IMR-90 (cell line): ENCODE results near the gene USPL1. TPM values are rescaled to one million over a fixed set of nuclear protein-coding genes. Genes with fewer than 3 reads are reported as not detected.

Experiments used
- ATAC-seq: fragments of 200-7000 bp; cut with Tn5 transposase; 2 replicates; pipeline ENCODE4 v1.9.1; 2020; ENCODE audit warnings: low read depth, mild to moderate bottlenecking, moderate library complexity
- BruUV-seq: library from RNA; stranded (reverse); fragments of 400-500 nt; replicated peaks from 2 replicates; lab custom pipeline; 2021; lab: Mats Ljungman, UMichigan
- CTCF ChIA-PET: fragments of 300-600 bp; formaldehyde crosslinking; extraction: SDS; loops from one replicate; lab custom pipeline; 2021; ENCODE audit warnings: antibody characterized with exemption; lab: Yijun Ruan, JAX
- POLR2A ChIA-PET: fragments of 300-600 bp; sonication (Branson Sonifier 250); formaldehyde crosslinking; loops from one replicate; lab custom pipeline; 2022; ENCODE audit warnings: antibody characterized with exemption; ENCODE audit not compliant: unreplicated experiment; lab: Charles Lee
- DNase-seq: peaks from one replicate; pipeline ENCODE4 v3.0.0; 2013
- H2AFZ ChIP-seq: replicated peaks from 2 replicates; pipeline ENCODE3; 2013; ENCODE audit warnings: low read length, mild to moderate bottlenecking; ENCODE audit not compliant: poor library complexity
- H2AK5ac ChIP-seq: 2 replicates; pipeline ENCODE4 v1.6.1; 2013; ENCODE audit warnings: low read depth, low read length, inconsistent platforms
- H2AK9ac ChIP-seq: replicated peaks from 2 replicates; pipeline ENCODE3; 2013; ENCODE audit warnings: mild to moderate bottlenecking, low read depth, low read length, moderate library complexity; ENCODE audit not compliant: poor library complexity
- H2BK120ac ChIP-seq: 2 replicates; pipeline ENCODE4 v1.6.1; 2013; ENCODE audit warnings: low read depth, low read length, inconsistent platforms
- H2BK15ac ChIP-seq: 3 replicates; pipeline ENCODE4 v1.6.1; 2013; ENCODE audit warnings: low read depth, low read length, inconsistent platforms
- H2BK20ac ChIP-seq: 2 replicates; pipeline ENCODE4 v1.6.1; 2013; ENCODE audit warnings: low read depth, mild to moderate bottlenecking, inconsistent platforms, low read length, moderate library complexity
- H2BK5ac ChIP-seq: 2 replicates; pipeline ENCODE4 v1.6.1; 2013; ENCODE audit warnings: mild to moderate bottlenecking, low read depth, low read length, inconsistent platforms; ENCODE audit not compliant: poor library complexity, severe bottlenecking
- H3K14ac ChIP-seq: replicated peaks from 2 replicates; pipeline ENCODE4 v1.6.1; 2013; ENCODE audit warnings: low read depth, low read length, inconsistent platforms
- H3K18ac ChIP-seq: 2 replicates; pipeline ENCODE4 v1.6.1; 2013; ENCODE audit warnings: low read depth, low read length, control low read depth
- H3K23ac ChIP-seq: 2 replicates; pipeline ENCODE4 v1.6.1; 2013; ENCODE audit warnings: low read depth, low read length, inconsistent platforms
- H3K27ac ChIP-seq: 2 replicates; pipeline ENCODE4 v1.5.1; 2013; ENCODE audit warnings: mild to moderate bottlenecking, control low read depth, low read length; ENCODE audit not compliant: insufficient read depth
- H3K27me3 ChIP-seq: 2 replicates; pipeline ENCODE4 v1.6.1; 2013; ENCODE audit warnings: low read length; ENCODE audit not compliant: control insufficient read depth, insufficient read depth
- H3K36me3 ChIP-seq: 2 replicates; pipeline ENCODE4 v1.6.1; 2013; ENCODE audit warnings: low read length, mixed read lengths; ENCODE audit not compliant: control insufficient read depth, insufficient read depth
- H3K4ac ChIP-seq: 2 replicates; pipeline ENCODE4 v1.6.1; 2013; ENCODE audit warnings: low read depth, low read length, inconsistent platforms
- H3K4me1 ChIP-seq: 2 replicates; pipeline ENCODE4 v1.6.1; 2013; ENCODE audit warnings: low read length, mixed read lengths; ENCODE audit not compliant: control insufficient read depth, insufficient read depth
- H3K4me2 ChIP-seq: 2 replicates; pipeline ENCODE4 v1.6.1; 2013; ENCODE audit warnings: low read depth, mild to moderate bottlenecking, control low read depth, low read length, moderate library complexity
- H3K4me3 ChIP-seq: 2 replicates; pipeline ENCODE4 v1.5.1; 2013; ENCODE audit warnings: low read depth, mild to moderate bottlenecking, control low read depth, low read length, moderate library complexity; ENCODE audit not compliant: insufficient read depth
- H3K56ac ChIP-seq: 2 replicates; pipeline ENCODE4 v1.6.1; 2013; ENCODE audit warnings: low read length, inconsistent platforms; ENCODE audit not compliant: insufficient read depth; ENCODE audit errors: extremely low read depth
- H3K79me1 ChIP-seq, 2 experiments: 2 replicates each; pipeline ENCODE4 v1.6.1; 2013; ENCODE audit warnings: low read length in 2 of 2, inconsistent platforms in 1 of 2, low read depth in 1 of 2
- H3K9ac ChIP-seq: 2 replicates; pipeline ENCODE4 v1.6.1; 2013; ENCODE audit warnings: low read depth, low read length, control low read depth
- H3K9me1 ChIP-seq: 2 replicates; pipeline ENCODE4 v1.6.1; 2013; ENCODE audit warnings: low read length, inconsistent platforms; ENCODE audit not compliant: insufficient read depth
- H3K9me3 ChIP-seq: 2 replicates; pipeline ENCODE4 v1.6.1; 2013; ENCODE audit warnings: low read length; ENCODE audit not compliant: control insufficient read depth, insufficient read depth
- H4K20me1 ChIP-seq: 2 replicates; pipeline ENCODE4 v1.6.1; 2013; ENCODE audit warnings: low read length, inconsistent platforms; ENCODE audit not compliant: insufficient read depth
- H4K5ac ChIP-seq: 2 replicates; pipeline ENCODE4 v1.6.1; 2013; ENCODE audit warnings: mild to moderate bottlenecking, low read depth, low read length, control low read depth
- H4K8ac ChIP-seq, 2 experiments: 2 replicates each; pipeline ENCODE4 v1.6.1; 2013; ENCODE audit warnings: low read depth in 2 of 2, low read length in 2 of 2, control low read depth in 1 of 2, inconsistent platforms in 1 of 2
- H4K91ac ChIP-seq: 2 replicates; pipeline ENCODE4 v1.6.1; 2013; ENCODE audit warnings: low read depth, low read length, inconsistent platforms; ENCODE audit not compliant: insufficient read depth
- BHLHE40 ChIP-seq: fragments of 150-350 bp; IDR thresholded peaks from 2 replicates; pipeline ENCODE4 v1.6.1; 2016; ENCODE audit warnings: mild to moderate bottlenecking, low read depth, low read length
- CEBPB ChIP-seq: IDR thresholded peaks from 2 replicates; pipeline ENCODE4 v1.6.1; 2012; ENCODE audit warnings: low read depth, low read length, improper control_type of control experiment
- CHD1 ChIP-seq: IDR thresholded peaks from 2 replicates; pipeline ENCODE4 v1.6.1; 2012; ENCODE audit warnings: low read depth, low read length, improper control_type of control experiment
- FOS ChIP-seq: fragments of 150-350 bp; IDR thresholded peaks from 2 replicates; pipeline ENCODE4 v1.6.1; 2016; ENCODE audit warnings: low read depth, low read length
- MAFK ChIP-seq: IDR thresholded peaks from 2 replicates; pipeline ENCODE4 v1.6.1; 2012; ENCODE audit warnings: low read depth, low read length, improper control_type of control experiment
- MAZ ChIP-seq: IDR thresholded peaks from 2 replicates; pipeline ENCODE4 v1.6.1; 2012; ENCODE audit warnings: low read depth, mild to moderate bottlenecking, low read length, improper control_type of control experiment, moderate library complexity, borderline replicate concordance
- MXI1 ChIP-seq: IDR thresholded peaks from 2 replicates; pipeline ENCODE4 v1.6.1; 2012; ENCODE audit warnings: low read depth, mild to moderate bottlenecking, low read length, moderate library complexity, borderline replicate concordance
- NFE2L2 ChIP-seq: fragments of 150-350 bp; IDR thresholded peaks from 2 replicates; pipeline ENCODE4 v1.6.1; 2016; ENCODE audit warnings: low read depth, mild to moderate bottlenecking, low read length
- POLR2A ChIP-seq: IDR thresholded peaks from 2 replicates; pipeline ENCODE4 v1.6.1; 2012; ENCODE audit warnings: mild to moderate bottlenecking, low read depth, low read length
- RAD21 ChIP-seq: IDR thresholded peaks from 2 replicates; pipeline ENCODE4 v1.6.1; 2012; ENCODE audit warnings: low read length, improper control_type of control experiment
- RFX5 ChIP-seq: IDR thresholded peaks from 2 replicates; pipeline ENCODE4 v1.8.0; 2012; ENCODE audit warnings: low read depth, mild to moderate bottlenecking, low read length, moderate library complexity
- SMC3 ChIP-seq: fragments of 150-350 bp; IDR thresholded peaks from 2 replicates; pipeline ENCODE4 v1.6.1; 2016; ENCODE audit warnings: low read depth, mild to moderate bottlenecking, antibody characterized with exemption, low read length, moderate library complexity
- WGBS, 2 experiments: methylation state at CpG; one replicate each; pipeline versions ENCODE4 v1.1.5 to v1.1.7; 2013; ENCODE audit warnings: missing lambda C conversion rate in 2 of 2; ENCODE audit not compliant: insufficient read length in 1 of 2; ENCODE audit errors: extremely low coverage in 2 of 2; 5-methylcytosine and 5-hydroxymethylcytosine counted together
- dilution Hi-C: fragments of 300-500 bp; cut with HindIII; formaldehyde crosslinking; loops from one replicate; pipeline ENCODE4 v1.14.3; 2018; ENCODE audit warnings: low sequenced_read_pairs; ENCODE audit not compliant: unreplicated experiment
- in situ Hi-C: fragments of 300-500 bp; cut with MboI; formaldehyde crosslinking; loops from 3 replicates; pipeline ENCODE4 v1.14.3; 2019; ENCODE audit warnings: low sequenced_read_pairs, inconsistent platforms, mixed read lengths
- intact Hi-C: fragments of 100-400 bp; cut with micrococcal nuclease; formaldehyde crosslinking; loops from 2 replicates; pipeline ENCODE4 v1.10.0; 2022
- polyA plus RNA-seq, 3 experiments: library from polyadenylated mRNA; depleted of rRNA; stranded (reverse); fragments of >200 nt; gene quantifications; 2 replicates each; pipeline ENCODE4 v1.2.3, GENCODE V29; 2012; ENCODE audit warnings: low replicate concordance in 1 of 3
- total RNA-seq: library from RNA; depleted of rRNA; stranded (reverse); fragments of >200 nt; gene quantifications from 2 replicates; pipeline ENCODE4 v1.2.3, GENCODE V29; 2012
- TF ChIP-seq, protein P1 (sequence below): fragments of 150-350 bp; IDR thresholded peaks from 2 replicates; pipeline ENCODE4 v1.6.1; 2016; ENCODE audit warnings: low read depth, mild to moderate bottlenecking, low read length, moderate library complexity, borderline replicate concordance
- TF ChIP-seq, protein P2 (sequence below): conservative IDR thresholded peaks from 2 replicates; pipeline ENCODE4 v1.5.1; 2012; ENCODE audit warnings: mild to moderate bottlenecking, low read depth, low read length, improper control_type of control experiment

Gene USPL1
- total and polyA plus RNA-seq, 2 of the 4 experiments (the other 2 are of a cell fraction) = 12.1 to 15.4 TPM

DNA sequence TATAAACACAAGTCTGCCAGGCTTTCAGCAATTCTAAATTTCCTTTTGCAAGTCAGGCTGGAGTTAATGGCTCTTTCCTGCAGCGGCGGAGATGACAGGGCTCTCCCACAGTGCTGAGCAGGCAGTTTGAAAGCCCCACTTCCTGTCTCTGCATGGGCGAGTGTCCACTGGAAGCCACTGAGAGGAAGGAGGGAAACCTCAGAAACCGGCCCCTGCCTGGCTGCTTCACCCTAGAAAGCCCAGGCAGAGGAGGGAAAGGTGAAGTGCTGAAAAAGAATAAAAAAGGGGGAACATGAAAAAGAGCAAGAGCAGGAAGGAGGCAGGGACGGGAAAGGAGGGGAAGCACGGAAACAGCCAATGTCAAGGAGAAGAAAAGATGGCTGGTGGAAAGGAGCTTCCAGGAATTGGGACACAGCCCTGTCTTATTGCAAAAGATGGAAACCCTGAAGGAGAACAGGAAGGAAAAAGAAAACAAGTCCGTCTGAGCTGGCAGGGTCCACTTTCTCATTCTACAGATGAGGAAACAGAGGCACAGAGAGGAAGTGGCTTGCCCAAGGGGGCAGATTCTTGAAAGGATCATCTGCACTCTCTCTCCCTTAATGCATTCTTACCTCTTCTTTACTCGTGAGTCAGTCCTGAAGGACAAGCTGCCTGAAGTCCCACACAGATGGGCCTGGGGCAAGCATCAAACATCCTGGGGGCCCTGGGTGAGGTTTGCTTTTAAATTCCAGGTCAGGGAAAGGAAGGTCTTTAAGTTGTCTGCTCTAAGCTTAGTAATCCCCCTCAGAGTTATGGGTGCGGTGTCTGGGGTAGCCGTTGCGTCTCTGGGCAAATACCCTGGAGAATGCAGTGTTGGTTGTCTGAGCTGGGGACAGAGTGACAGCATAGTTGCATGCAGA is 78.8 kb downstream of the USPL1 start:
- in situ Hi-C loops = no loop called here
- H2AFZ ChIP-seq = peak overlapping the region; percentile 86
- peak overlapping the region; percentile 68 for H3K18ac ChIP-seq
- no peak overlapping the region for H3K27ac ChIP-seq
- WGBS, 2 experiments = 52% methylated on average over 4 of the region's 11 CpGs; no CpG with 5 or more reads in 1 of the 2 experiments
- H4K20me1 ChIP-seq = no peaks in the 10 kb centered on the region
- H3K4me1 ChIP-seq = peaks cover 25% of the 10 kb centered on the region
- peak overlapping the region; percentile 44; the same call in 1 of the 2 replicates for H2BK20ac ChIP-seq
- ChIA-PET POLR2A (no interaction called here), CTCF (no interaction called here)
- no peak overlapping the region for H3K4me2 ChIP-seq
- peak overlapping the region; percentile 51 for H4K5ac ChIP-seq
- DNase-seq (peak; percentile 36), ATAC-seq (peak; percentile 73)
- intact Hi-C loops = loop anchor here (10.0 kb wide), 1 partner anchor 562 kb away; no protein-coding TSS in a partner anchor
- H3K9me1 ChIP-seq = peaks cover 5% of the 10 kb centered on the region; the same call in 1 of the 2 replicates
- BruUV-seq = no TSS peak
- peak overlapping the region; percentile 65 for H2BK120ac ChIP-seq
- peak overlapping the region; percentile 38 for H3K4ac ChIP-seq
- no peaks in the 10 kb centered on the region for H3K27me3 ChIP-seq
- no peak overlapping the region; the same call in 1 of the 2 replicates for H3K23ac ChIP-seq
- no peaks in the 10 kb centered on the region for H3K9me3 ChIP-seq
- H3K56ac ChIP-seq = peak overlapping the region; percentile 27; the same call in 1 of the 2 replicates
- H2BK5ac ChIP-seq = no peak overlapping the region
- no peak overlapping the region for H2AK9ac ChIP-seq
- H4K91ac ChIP-seq = peak overlapping the region; percentile 35
- peak overlapping the region; percentile 64 for H3K14ac ChIP-seq
- no peak overlapping the region for H3K9ac ChIP-seq
- H3K36me3 ChIP-seq = no peaks in the 10 kb centered on the region
- dilution Hi-C loops = no loop called here
- no peaks in the 10 kb centered on the region for H3K79me1 ChIP-seq
- H4K8ac ChIP-seq = peak overlapping the region; percentile 3 to 92; a peak in 3 of 4 replicates
- peak overlapping the region; percentile 16; the same call in 1 of the 3 replicates for H2BK15ac ChIP-seq
- 0 out of 2 replicates have a peak overlapping the region, but pooled peaks have one; percentile 0 for H2AK5ac ChIP-seq
- H3K4me3 ChIP-seq = no peak overlapping the region
- TF ChIP-seq MXI1 (no peak), RFX5 (no peak), RAD21 (no peak), NFE2L2 (no peak), MAZ (no peak), SMC3 (no peak), MAFK (peak; percentile 81), CHD1 (no peak), FOS (no peak), POLR2A (no peak), BHLHE40 (no peak), CEBPB (peak; percentile 31; the same call in 1 of the 2 replicates)
- TF ChIP-seq, protein P1, sequence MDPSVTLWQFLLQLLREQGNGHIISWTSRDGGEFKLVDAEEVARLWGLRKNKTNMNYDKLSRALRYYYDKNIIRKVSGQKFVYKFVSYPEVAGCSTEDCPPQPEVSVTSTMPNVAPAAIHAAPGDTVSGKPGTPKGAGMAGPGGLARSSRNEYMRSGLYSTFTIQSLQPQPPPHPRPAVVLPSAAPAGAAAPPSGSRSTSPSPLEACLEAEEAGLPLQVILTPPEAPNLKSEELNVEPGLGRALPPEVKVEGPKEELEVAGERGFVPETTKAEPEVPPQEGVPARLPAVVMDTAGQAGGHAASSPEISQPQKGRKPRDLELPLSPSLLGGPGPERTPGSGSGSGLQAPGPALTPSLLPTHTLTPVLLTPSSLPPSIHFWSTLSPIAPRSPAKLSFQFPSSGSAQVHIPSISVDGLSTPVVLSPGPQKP = no peak
- TF ChIP-seq, protein P2, sequence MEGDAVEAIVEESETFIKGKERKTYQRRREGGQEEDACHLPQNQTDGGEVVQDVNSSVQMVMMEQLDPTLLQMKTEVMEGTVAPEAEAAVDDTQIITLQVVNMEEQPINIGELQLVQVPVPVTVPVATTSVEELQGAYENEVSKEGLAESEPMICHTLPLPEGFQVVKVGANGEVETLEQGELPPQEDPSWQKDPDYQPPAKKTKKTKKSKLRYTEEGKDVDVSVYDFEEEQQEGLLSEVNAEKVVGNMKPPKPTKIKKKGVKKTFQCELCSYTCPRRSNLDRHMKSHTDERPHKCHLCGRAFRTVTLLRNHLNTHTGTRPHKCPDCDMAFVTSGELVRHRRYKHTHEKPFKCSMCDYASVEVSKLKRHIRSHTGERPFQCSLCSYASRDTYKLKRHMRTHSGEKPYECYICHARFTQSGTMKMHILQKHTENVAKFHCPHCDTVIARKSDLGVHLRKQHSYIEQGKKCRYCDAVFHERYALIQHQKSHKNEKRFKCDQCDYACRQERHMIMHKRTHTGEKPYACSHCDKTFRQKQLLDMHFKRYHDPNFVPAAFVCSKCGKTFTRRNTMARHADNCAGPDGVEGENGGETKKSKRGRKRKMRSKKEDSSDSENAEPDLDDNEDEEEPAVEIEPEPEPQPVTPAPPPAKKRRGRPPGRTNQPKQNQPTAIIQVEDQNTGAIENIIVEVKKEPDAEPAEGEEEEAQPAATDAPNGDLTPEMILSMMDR = no peak
